ENCODE data around the gene SPPL3. TPM values are rescaled to one million over a fixed set of nuclear protein-coding genes. Genes with fewer than 3 reads are reported as not detected.

Gene SPPL3
- total RNA-seq, 1 experiment from 2014 or later, result 51.1 TPM

GRCh38 chr12:120763250-120763649, 140.9 kb downstream of the SPPL3 start:
- DNase-seq (ENCODE audit: low read depth, low spot score), result no peak
- in situ Hi-C loops (cut with HindIII; ENCODE audit: low pct_unique_long_range_greater_than_20kb, low sequenced_read_pairs), result no loop called here
- no peak for ATAC-seq
- no peaks in the 10 kb centered on the region for H3K9me3 ChIP-seq (ENCODE audit: control insufficient read depth, insufficient read depth, low read depth, low read length)
- H3K27ac ChIP-seq (ENCODE audit: low read length), result no peak overlapping the region
- no peaks in the 10 kb centered on the region for H3K27me3 ChIP-seq (ENCODE audit: control insufficient read depth, insufficient read depth, low read length)
- H3K4me1 ChIP-seq (ENCODE audit: control insufficient read depth, insufficient read depth, low read length), result no peaks in the 10 kb centered on the region
- H3K4me3 ChIP-seq (ENCODE audit: low read depth in 2 of 2, low read length in 2 of 2), result no peak overlapping the region
- intact Hi-C loops (cut with micrococcal nuclease; ENCODE audit: unreplicated experiment), result loop anchor here (2.0 kb wide), 1 partner anchor 18 kb away; no protein-coding TSS in a partner anchor
- peaks cover 3% of the 10 kb centered on the region; the same call in 1 of the 2 replicates for H3K36me3 ChIP-seq (ENCODE audit: control insufficient read depth, insufficient read depth, low read length)
- TF ChIP-seq REST (IDR thresholded peaks at IDR 0.05; ENCODE audit: insufficient read depth in 1 of 2, low read depth in 2 of 2, low read length in 1 of 2) (no peak), TCF7L2 (IDR thresholded peaks at IDR 0.05; ENCODE audit: low read depth, low read length) (no peak), CTCF (IDR thresholded peaks at IDR 0.05) (no peak), POLR2AphosphoS5 (IDR thresholded peaks at IDR 0.05; ENCODE audit: low read depth, low read length) (no peak), SIN3A (IDR thresholded peaks at IDR 0.05; ENCODE audit: borderline replicate concordance, insufficient read depth, low read depth, low read length) (no peak)
- ChIA-PET CTCF (interaction anchor here (0.5 kb wide), 1 partner anchor 713 kb away, joined by 3 read pairs; no protein-coding TSS in a partner anchor), POLR2A (no interaction called here)
- no TSS peak for BruUV-seq (replicated peaks)

GRCh38 chr12:120762086-120762485, 142.1 kb downstream of the SPPL3 start:
- no peak for ATAC-seq
- Histone ChIP-seq H3K9me3 (ENCODE audit: control insufficient read depth, insufficient read depth, low read depth, low read length) (no peaks in the 10 kb centered on the region), H3K27ac (ENCODE audit: low read length) (no peak overlapping the region), H3K36me3 (ENCODE audit: control insufficient read depth, insufficient read depth, low read length) (no peaks in the 10 kb centered on the region; the same call in 1 of the 2 replicates), H3K4me3 (ENCODE audit: low read depth in 2 of 2, low read length in 2 of 2) (no peak overlapping the region), H3K27me3 (ENCODE audit: control insufficient read depth, insufficient read depth, low read length) (no peaks in the 10 kb centered on the region), H3K4me1 (ENCODE audit: control insufficient read depth, insufficient read depth, low read length) (no peaks in the 10 kb centered on the region)
- DNase-seq (ENCODE audit: low read depth, low spot score), result no peak
- POLR2A ChIA-PET, result no interaction called here
- CTCF ChIA-PET, result no interaction called here
- TF ChIP-seq SIN3A (IDR thresholded peaks at IDR 0.05; ENCODE audit: borderline replicate concordance, insufficient read depth, low read depth, low read length), result no peak
- no peak for TF ChIP-seq REST (IDR thresholded peaks at IDR 0.05; ENCODE audit: insufficient read depth in 1 of 2, low read depth in 2 of 2, low read length in 1 of 2)
- no peak for TF ChIP-seq TCF7L2 (IDR thresholded peaks at IDR 0.05; ENCODE audit: low read depth, low read length)
- TF ChIP-seq CTCF (IDR thresholded peaks at IDR 0.05), result no peak
- TF ChIP-seq POLR2AphosphoS5 (IDR thresholded peaks at IDR 0.05; ENCODE audit: low read depth, low read length), result no peak
- intact Hi-C loops (cut with micrococcal nuclease; ENCODE audit: unreplicated experiment), result loop anchor here (2.0 kb wide), 1 partner anchor 19 kb away; no protein-coding TSS in a partner anchor
- BruUV-seq (replicated peaks), result no TSS peak
- in situ Hi-C loops (cut with HindIII; ENCODE audit: low pct_unique_long_range_greater_than_20kb, low sequenced_read_pairs), result no loop called here
